GM12864 (cell line): ENCODE data around the gene PDE4B.

Source experiments
- DNase-seq: peaks from one replicate; pipeline ENCODE4 v3.0.0-alpha.2; 2011; ENCODE audit warnings: low read depth
- H3K4me3 ChIP-seq: 2 replicates; pipeline ENCODE4 v1.5.1; 2011; ENCODE audit warnings: mild to moderate bottlenecking, low read depth, low read length, control low read depth
- CTCF ChIP-seq: IDR thresholded peaks from 2 replicates; pipeline ENCODE4 v1.5.1; 2011; ENCODE audit warnings: low read depth, mild to moderate bottlenecking, moderate library complexity, low read length, control low read depth, inconsistent platforms; ENCODE audit errors: missing control alignments

PDE4B gene

GRCh38 chr1:66284746-66285145 lies 492.1 kb downstream of the PDE4B start:
- no peak for TF ChIP-seq CTCF
- DNase-seq: no peak
- no peak overlapping the region for H3K4me3 ChIP-seq

- no peak overlapping the region for H3K4me3 ChIP-seq
- DNase-seq: no peak
- no peak for TF ChIP-seq CTCF
Observed at GRCh38 chr1:66285618-66286270, 493.0 kb downstream of the PDE4B start.

DNA sequence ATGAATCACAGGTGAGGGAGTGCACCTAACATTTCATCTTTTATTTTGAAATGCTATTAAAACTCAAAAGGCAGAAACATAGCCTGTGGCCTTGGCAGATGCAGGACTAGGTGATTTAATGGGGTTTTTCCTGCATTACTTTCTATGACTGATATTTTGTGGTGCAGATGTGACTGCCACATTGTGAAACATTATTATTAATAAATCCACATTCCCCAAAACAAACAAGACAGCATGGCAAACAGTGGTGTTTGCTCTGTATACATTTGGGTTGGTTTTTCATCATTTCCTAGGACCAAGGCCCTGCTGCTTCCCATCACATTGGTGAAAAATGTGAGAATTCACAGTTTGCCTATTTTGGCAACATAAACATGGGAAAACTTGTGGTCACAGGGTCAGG lies 493.6 kb downstream of the PDE4B start:
- TF ChIP-seq CTCF: no peak

GRCh38 chr1:66288048-66288447 lies 495.4 kb downstream of the PDE4B start:
- no peak for DNase-seq
- H3K4me3 ChIP-seq: no peak overlapping the region
- TF ChIP-seq CTCF: no peak

More for the DNA sequence above, 493.6 kb downstream of the PDE4B start:
- DNase-seq: no peak
- no peak overlapping the region for H3K4me3 ChIP-seq

- TF ChIP-seq CTCF: no peak
- H3K4me3 ChIP-seq: no peak overlapping the region
- no peak for DNase-seq
Observed at GRCh38 chr1:66290761-66291530, 498.3 kb downstream of the PDE4B start.

DNA sequence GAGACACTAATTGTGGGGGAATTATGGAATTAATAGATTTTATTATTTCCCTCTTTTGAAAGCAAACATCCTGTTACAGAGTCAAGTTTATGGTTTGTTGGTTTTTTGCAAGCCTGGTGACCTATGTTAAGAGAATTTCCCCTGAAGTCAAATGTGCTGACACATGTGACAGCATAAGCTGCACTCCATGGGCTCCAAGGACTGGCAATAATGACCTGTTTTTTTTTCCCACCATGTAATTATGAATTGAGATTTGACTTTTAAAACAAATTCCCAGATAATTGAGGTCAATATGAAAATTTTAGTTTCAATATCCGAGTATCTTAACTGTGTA lies 498.8 kb downstream of the PDE4B start:
- no peak for TF ChIP-seq CTCF
- DNase-seq: no peak

GRCh38 chr1:66292305-66292704 lies 499.6 kb downstream of the PDE4B start:
- TF ChIP-seq CTCF: no peak
- no peak overlapping the region for H3K4me3 ChIP-seq
- DNase-seq: no peak

More for the DNA sequence above, 498.8 kb downstream of the PDE4B start:
- no peak overlapping the region for H3K4me3 ChIP-seq
